Parathyroid adenoma (tissue), 2 donors: ENCODE measurements around the gene FRMD4A.

ENCODE experiments used
- H2AFZ ChIP-seq: fragments of 300-600 bp; sonication (generic); one replicate; pipeline ENCODE4 v1.7.0; 2017; ENCODE audit warnings: antibody characterized with exemption, mild to moderate bottlenecking
- H3K27ac ChIP-seq: fragments of 300-600 bp; sonication (generic); one replicate; pipeline ENCODE4 v1.7.0; 2017
- H3K27me3 ChIP-seq: fragments of 300-600 bp; sonication (generic); one replicate; pipeline ENCODE4 v1.7.0; 2017; ENCODE audit warnings: low read length; ENCODE audit not compliant: control insufficient read depth, insufficient read depth
- H3K36me3 ChIP-seq: fragments of 300-600 bp; sonication (generic); one replicate; pipeline ENCODE4 v1.7.0; 2017; ENCODE audit warnings: low read length; ENCODE audit not compliant: control insufficient read depth, insufficient read depth
- H3K4me1 ChIP-seq: fragments of 300-600 bp; sonication (generic); one replicate; pipeline ENCODE4 v1.7.0; 2017; ENCODE audit warnings: control low read depth
- H3K4me2 ChIP-seq: fragments of 300-600 bp; sonication (generic); one replicate; pipeline ENCODE4 v1.7.0; 2017; ENCODE audit warnings: low read length
- H3K4me3 ChIP-seq: fragments of 300-600 bp; sonication (generic); one replicate; pipeline ENCODE4 v1.7.0; 2017; ENCODE audit warnings: low read depth, low read length
- H3K79me2 ChIP-seq: fragments of 300-600 bp; sonication (generic); one replicate; pipeline ENCODE4 v1.7.0; 2017; ENCODE audit warnings: control low read depth
- H3K9ac ChIP-seq: fragments of 300-600 bp; sonication (generic); one replicate; pipeline ENCODE4 v1.7.0; 2017; ENCODE audit warnings: mild to moderate bottlenecking
- H3K9me3 ChIP-seq: fragments of 300-600 bp; sonication (generic); one replicate; pipeline ENCODE4 v1.7.0; 2017; ENCODE audit warnings: low read length; ENCODE audit not compliant: control insufficient read depth
- CTCF ChIP-seq: fragments of 300-600 bp; sonication (generic); IDR thresholded peaks from one replicate; pipeline ENCODE4 v1.7.0; 2017; ENCODE audit warnings: antibody characterized with exemption, mild to moderate bottlenecking
- donor health status: primary hyperparathyroidism.

FRMD4A gene

GRCh38 chr10:13797164-13797563 lies 533.6 kb downstream of the FRMD4A start:
- no peak for TF ChIP-seq CTCF
- Histone ChIP-seq H3K4me2 (no peak overlapping the region), H3K4me3 (no peak overlapping the region), H3K4me1 (no peaks in the 10 kb centered on the region), H2AFZ (no peak overlapping the region), H3K9me3 (no peaks in the 10 kb centered on the region), H3K36me3 (no peaks in the 10 kb centered on the region), H3K79me2 (no peaks in the 10 kb centered on the region), H3K27me3 (no peaks in the 10 kb centered on the region), H3K9ac (no peak overlapping the region), H3K27ac (no peak overlapping the region)

- Histone ChIP-seq H3K4me2 (no peak overlapping the region), H3K4me3 (no peak overlapping the region), H3K9ac (no peak overlapping the region), H3K36me3 (no peaks in the 10 kb centered on the region), H3K79me2 (no peaks in the 10 kb centered on the region), H3K9me3 (no peaks in the 10 kb centered on the region), H3K27ac (no peak overlapping the region), H3K27me3 (no peaks in the 10 kb centered on the region), H2AFZ (no peak overlapping the region), H3K4me1 (no peaks in the 10 kb centered on the region)
- no peak for TF ChIP-seq CTCF
Observed at GRCh38 chr10:13795653-13796555, 534.8 kb downstream of the FRMD4A start.

GRCh38 chr10:13794992-13795612 lies 535.6 kb downstream of the FRMD4A start:
- Histone ChIP-seq H3K79me2 (no peaks in the 10 kb centered on the region), H3K4me2 (no peak overlapping the region), H3K27ac (no peak overlapping the region), H2AFZ (no peak overlapping the region), H3K4me1 (no peaks in the 10 kb centered on the region), H3K36me3 (no peaks in the 10 kb centered on the region), H3K9me3 (no peaks in the 10 kb centered on the region), H3K27me3 (no peaks in the 10 kb centered on the region), H3K9ac (no peak overlapping the region), H3K4me3 (no peak overlapping the region)
- no peak for TF ChIP-seq CTCF

GRCh38 chr10:13792006-13792405 lies 538.7 kb downstream of the FRMD4A start:
- Histone ChIP-seq H3K79me2 (no peaks in the 10 kb centered on the region), H3K9ac (no peak overlapping the region), H3K27ac (no peak overlapping the region), H3K9me3 (no peaks in the 10 kb centered on the region), H3K4me1 (no peaks in the 10 kb centered on the region), H3K4me3 (no peak overlapping the region), H2AFZ (no peak overlapping the region), H3K4me2 (no peak overlapping the region), H3K27me3 (no peaks in the 10 kb centered on the region), H3K36me3 (no peaks in the 10 kb centered on the region)
- no peak for TF ChIP-seq CTCF
